ENCODE data around the gene TRDMT1. TPM values are rescaled to one million over a fixed set of nuclear protein-coding genes. Genes with fewer than 3 reads are reported as not detected.
A peak's percentile ranks its signal among the peaks of the same experiment; 100 is the strongest.

TRDMT1 gene
- total and polyA plus RNA-seq, 8 donors, result 6.6 to 18.4 (median 12.7) TPM

- H3K36me3 ChIP-seq, result no peaks in the 10 kb centered on the region
- no peaks in the 10 kb centered on the region for H3K27me3 ChIP-seq
- intact Hi-C loops (cut with DNase I), result no loop called here
- H3K9me3 ChIP-seq, result no peaks in the 10 kb centered on the region
- no peak overlapping the region for H3K4me3 ChIP-seq
- TF ChIP-seq CTCF (IDR thresholded peaks at IDR 0.05), result no peak
- H3K4me1 ChIP-seq, result peaks cover 18 to 57% of the 10 kb centered on the region in 2 donors
- H3K27ac ChIP-seq, result peak overlapping the region in 1 of 2 donors; percentile 65
- DNase-seq (no peak), ATAC-seq (no peak)
These were observed 11.3 kb upstream of the TRDMT1 start for GRCh38 chr10:17212802-17213221.

GRCh38 chr10:17210361-17210760, 8.9 kb upstream of the TRDMT1 start:
- no peak for TF ChIP-seq CTCF (IDR thresholded peaks at IDR 0.05)
- Histone ChIP-seq H3K9me3 (no peaks in the 10 kb centered on the region), H3K27me3 (no peaks in the 10 kb centered on the region), H3K4me3 (no peak overlapping the region), H3K27ac (no peak overlapping the region), H3K36me3 (no peaks in the 10 kb centered on the region), H3K4me1 (peaks cover under 1 to 33% of the 10 kb centered on the region in 2 donors)
- no peak for ATAC-seq
- intact Hi-C loops (cut with DNase I), result no loop called here
- DNase-seq, result no peak

GRCh38 chr10:17209881-17210280, 8.4 kb upstream of the TRDMT1 start:
- Histone ChIP-seq H3K27ac (no peak overlapping the region), H3K27me3 (no peaks in the 10 kb centered on the region), H3K36me3 (no peaks in the 10 kb centered on the region), H3K9me3 (no peaks in the 10 kb centered on the region), H3K4me3 (no peak overlapping the region), H3K4me1 (peaks cover 0 to 29% of the 10 kb centered on the region in 2 donors)
- TF ChIP-seq CTCF (IDR thresholded peaks at IDR 0.05), result no peak
- intact Hi-C loops (cut with DNase I), result loop anchor here in 1 of 2 donors (10.0 kb wide), 1 partner anchor 205 kb away; no protein-coding TSS in a partner anchor
- DNase-seq (no peak), ATAC-seq (no peak)

- no peaks in the 10 kb centered on the region for H3K36me3 ChIP-seq
- H3K27me3 ChIP-seq, result no peaks in the 10 kb centered on the region
- H3K27ac ChIP-seq, result no peak overlapping the region
- peaks cover 0 to 23% of the 10 kb centered on the region in 2 donors for H3K4me1 ChIP-seq
- no peak overlapping the region for H3K4me3 ChIP-seq
- ATAC-seq (no peak), DNase-seq (no peak)
- intact Hi-C loops (cut with DNase I), result loop anchor here in 1 of 2 donors (10.0 kb wide), 1 partner anchor 205 kb away; no protein-coding TSS in a partner anchor
- no peaks in the 10 kb centered on the region for H3K9me3 ChIP-seq
- TF ChIP-seq CTCF (IDR thresholded peaks at IDR 0.05), result no peak
These were observed 7.8 kb upstream of the TRDMT1 start for GRCh38 chr10:17209302-17209701.

- intact Hi-C loops (cut with DNase I), result loop anchor here in 1 of 2 donors (10.0 kb wide), 1 partner anchor 204 kb away; no protein-coding TSS in a partner anchor
These were observed 7.0 kb upstream of the TRDMT1 start for GRCh38 chr10:17208476-17208875.

More at GRCh38 chr10:17208476-17208875, 7.0 kb upstream of the TRDMT1 start:
- no peak overlapping the region for H3K27ac ChIP-seq
- H3K36me3 ChIP-seq, result no peaks in the 10 kb centered on the region
- H3K4me1 ChIP-seq, result peaks cover 0 to 15% of the 10 kb centered on the region in 2 donors
- H3K4me3 ChIP-seq, result no peak overlapping the region
- DNase-seq (no peak), ATAC-seq (no peak)
- TF ChIP-seq CTCF (IDR thresholded peaks at IDR 0.05), result no peak
- H3K9me3 ChIP-seq, result no peaks in the 10 kb centered on the region
- no peaks in the 10 kb centered on the region for H3K27me3 ChIP-seq

All from left lung (tissue), 10 donors.